Renal cortex interstitium (tissue), 11 donors: Measurements from ENCODE around the gene ANKH. TPM values are rescaled to one million over a fixed set of nuclear protein-coding genes. Genes with fewer than 3 reads are reported as not detected.

Source experiments
- DNase-seq, 11 donors: peaks; one replicate each; pipeline ENCODE4 v3.0.0-alpha.2; 2013; ENCODE audit warnings: low read depth in 9 of 11, low spot score in 4 of 11; ENCODE audit errors: extremely low read depth in 1 of 11
- polyA plus RNA-seq, 3 donors: library from polyadenylated mRNA; unstranded; fragments of 120-200 nt; gene quantifications; one replicate each; pipeline ENCODE4 v1.2.1, GENCODE V29; 2013; ENCODE audit not compliant: insufficient read length in 3 of 3

Gene ANKH
- polyA plus RNA-seq, 3 donors, result 9.6 to 16.1 (median 11.2) TPM

DNA sequence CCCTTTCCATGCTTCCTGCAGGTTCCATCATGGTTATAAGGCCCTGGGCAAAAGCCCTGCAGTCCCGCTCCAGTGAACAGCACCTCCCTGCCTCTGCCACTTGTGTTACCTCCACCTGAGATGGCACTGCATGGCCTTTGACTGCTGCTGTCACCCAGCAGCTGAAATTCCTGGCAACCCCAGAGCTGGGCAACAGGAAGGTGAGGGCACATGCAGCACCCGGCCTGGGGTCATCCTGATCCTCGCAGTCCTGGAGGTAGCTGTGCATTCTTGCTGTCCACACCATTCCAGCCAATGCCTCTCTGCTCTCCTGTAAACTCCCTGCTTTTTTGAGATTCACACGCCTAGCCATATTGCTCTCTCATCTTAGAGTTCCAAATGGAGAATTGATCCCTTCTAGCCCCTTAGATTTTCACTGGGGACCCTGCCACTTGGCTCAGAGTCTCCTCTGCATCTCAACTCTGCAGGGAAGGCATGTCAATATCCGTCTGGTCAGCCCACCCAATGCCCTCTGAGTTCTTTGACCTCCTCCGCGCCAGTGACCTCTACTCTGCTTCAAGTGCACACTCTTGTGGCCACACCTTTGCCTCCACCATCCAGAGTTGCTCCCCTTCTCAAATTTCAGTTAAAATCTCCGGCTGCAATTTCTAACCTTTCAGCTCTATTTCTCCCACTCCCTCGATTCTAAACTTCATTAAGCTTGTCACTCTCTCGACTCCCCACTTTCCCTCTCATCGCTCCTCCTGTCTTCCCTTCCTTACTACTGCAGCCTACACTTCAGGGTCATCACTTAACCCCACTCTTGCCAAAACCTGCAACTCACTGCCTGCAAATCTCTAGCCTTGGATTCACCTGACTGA is 93.4 kb downstream of the ANKH start:
- no peak for DNase-seq

DNA sequence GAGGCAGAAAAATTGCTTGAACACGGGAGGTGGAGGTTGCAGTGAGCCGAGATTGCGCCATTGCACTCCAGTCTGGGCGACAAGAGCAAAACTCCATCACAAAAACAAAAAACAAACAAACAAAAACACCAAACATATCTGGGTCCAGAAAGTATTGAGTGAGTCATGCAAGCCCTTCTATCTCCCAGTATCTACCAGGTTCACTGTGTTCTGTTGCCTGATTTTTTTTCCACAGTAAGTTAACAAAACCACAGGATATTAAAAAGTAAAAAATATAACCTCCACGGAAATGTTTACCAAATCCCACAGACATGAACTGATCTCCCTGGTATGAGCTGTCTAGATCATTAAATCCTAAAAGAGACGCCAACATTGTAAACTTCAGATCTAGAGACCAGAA is 94.4 kb downstream of the ANKH start:
- DNase-seq, result no peak

DNA sequence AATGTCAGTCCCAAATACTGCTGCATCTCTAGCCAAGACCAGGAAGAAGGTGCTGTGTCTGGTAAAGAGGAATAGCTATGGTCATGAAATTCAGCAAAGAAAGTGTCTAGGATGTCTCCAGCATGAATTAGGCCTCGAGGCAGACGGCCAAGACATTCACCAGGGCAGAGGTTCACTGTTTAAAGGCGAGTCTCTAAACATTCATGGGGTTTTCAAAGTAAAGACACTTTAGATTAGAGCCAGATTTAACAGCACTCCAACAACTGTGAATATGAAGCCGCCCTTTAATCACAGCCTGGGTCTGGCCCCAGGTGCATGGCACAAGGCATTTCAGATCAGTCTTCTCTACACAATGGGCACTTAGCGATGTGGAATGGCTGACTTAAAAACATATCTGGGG is 95.0 kb downstream of the ANKH start:
- DNase-seq, result no peak

DNA sequence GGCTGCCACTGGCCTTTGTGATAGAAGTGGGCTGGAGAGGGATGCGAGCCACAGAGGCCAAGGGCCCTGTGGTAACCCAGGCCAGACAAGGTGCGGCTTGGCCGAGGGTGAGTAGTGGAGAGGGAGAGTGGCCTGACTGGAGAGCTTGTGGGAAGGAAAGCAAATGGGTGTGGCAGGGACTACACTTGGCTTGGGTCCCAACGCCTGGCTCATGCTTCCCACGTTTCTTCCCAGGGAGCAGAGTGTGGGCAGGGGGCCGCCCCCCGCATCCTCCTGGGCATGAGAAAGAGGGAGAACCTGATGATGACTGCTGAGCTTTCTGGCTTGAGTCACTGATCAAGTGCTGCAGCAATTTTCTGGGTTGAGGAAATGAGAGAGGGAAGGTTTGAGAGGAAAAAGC is 95.7 kb downstream of the ANKH start:
- DNase-seq, result no peak

DNA sequence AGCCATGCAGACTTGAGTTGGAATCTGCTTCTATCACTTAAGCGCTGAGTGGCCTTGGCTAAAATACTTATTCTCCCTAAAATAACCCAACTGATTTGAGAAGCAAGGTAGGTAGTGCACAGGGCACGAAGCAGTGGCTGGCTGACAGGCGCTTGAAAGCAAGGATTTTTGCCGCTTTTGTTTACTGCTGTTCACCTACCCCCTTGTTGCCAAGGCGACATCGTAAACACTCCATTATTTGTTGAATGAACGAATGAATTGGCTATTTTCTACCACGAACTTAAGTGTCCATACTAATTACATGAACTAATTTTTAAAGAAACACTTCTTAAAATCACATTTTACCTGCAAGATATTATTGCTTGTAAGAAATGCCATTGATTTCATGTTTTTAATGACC is 98.0 kb downstream of the ANKH start:
- DNase-seq, result no peak

DNA sequence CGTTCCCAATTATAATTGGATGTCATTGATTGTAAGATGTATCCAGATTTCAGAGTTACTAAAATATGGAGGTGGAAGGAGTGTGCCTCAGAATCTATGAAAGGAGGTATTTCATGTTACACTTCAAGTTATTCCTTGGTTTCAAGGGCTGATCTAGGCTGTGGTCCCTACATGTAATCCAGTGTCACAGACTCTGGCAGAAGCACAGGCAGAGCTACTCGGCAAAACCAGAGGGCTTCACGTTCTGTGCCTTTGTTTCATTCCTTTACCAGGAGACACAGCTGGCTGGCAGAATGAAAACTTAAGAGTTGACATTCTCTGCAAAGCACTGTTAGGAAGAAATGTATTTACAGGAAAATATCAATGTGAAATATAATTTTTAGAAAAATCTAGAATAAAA is 99.6 kb downstream of the ANKH start:
- DNase-seq, result no peak

DNA sequence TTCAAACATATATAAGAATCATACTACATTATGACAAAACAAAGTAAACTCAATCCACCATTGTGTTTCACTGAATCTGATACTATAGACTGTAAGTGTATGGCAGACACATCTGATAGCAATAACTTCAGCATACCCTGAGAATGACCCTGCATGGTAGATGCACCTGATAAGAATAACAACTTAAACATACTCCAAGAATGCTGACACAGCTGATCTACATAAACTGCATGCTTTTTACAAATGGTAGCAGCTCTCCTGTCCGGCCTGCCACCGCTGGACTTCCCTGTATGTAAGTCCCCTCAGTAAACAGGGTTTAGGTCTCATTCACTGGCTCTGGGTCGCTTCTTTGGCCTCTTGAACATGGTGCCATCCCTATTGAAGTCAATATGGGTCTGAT is 100.4 kb downstream of the ANKH start:
- no peak for DNase-seq

DNA sequence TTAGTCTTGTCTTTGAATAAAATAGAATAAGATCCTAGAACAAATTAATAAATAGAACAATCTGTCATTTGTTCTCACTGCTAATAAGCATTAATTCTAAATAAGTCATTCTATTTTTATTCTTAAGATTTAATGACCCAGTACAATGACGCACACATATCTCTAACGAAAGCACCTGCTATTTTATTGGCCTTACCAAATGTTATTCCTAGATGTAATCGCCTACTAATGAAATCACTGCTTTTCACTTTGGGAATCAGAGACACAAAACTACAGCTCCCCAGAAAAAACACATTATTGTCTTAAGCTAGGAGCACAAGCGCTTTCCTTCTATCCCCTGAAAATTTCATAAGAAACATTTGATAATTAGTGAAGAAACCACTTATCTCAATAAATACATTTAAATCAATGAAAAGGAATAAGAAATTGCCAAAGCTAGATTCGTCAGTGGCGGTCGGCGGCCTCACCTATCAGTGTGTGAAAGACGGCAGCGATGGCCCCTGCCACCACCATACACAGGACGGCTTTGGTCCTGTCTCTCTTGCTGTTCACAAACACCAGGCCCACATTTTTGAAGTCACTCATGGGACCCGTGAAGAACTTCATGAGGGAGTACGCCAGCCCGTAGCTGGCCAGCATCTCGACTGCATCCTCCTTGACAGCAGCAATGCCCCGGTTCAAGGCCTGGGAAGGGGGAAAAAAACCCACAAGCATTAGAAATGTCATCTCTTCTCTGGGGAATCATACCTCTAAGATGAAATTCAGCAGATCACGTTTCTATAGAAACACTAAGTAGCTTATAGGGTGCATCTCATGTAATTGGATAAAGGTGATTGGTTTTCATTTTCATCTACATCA is 102.8 kb downstream of the ANKH start:
- DNase-seq, result no peak

DNA sequence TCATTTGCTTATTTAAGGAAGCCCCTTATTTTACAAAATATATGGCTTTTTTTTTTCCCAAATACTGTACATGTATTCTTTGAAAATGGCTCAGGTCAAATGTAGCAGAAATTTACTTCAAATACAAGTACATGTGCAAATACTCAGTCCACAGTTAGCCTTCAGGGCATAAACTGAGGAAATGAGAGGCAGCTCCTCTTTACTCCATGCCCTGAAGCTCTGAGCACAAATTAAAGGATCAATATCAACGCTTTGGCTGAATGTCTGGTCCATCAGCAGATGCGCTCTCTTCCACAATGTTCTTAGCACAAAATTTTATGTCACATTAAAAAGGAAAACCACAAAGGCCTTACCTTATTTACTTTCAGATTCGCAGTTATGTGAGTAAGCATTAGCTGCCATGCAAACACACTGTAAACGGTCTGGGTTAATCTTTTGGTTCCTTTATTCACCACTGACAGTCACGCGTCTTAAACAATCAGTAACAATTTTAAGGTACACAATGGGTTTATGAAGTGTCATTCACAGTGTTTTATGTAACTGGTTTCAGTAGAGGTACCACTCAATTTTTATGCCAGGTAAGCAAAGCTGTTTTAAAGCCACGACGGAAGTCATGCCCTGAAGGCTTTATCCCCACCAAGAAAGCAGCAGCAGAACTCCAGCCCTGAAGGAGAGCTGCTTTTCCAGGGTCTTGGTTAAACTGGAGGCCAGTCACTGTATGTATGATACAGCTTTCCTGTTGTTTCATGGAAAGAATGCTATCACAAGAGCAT is 103.7 kb downstream of the ANKH start:
- no peak for DNase-seq

DNA sequence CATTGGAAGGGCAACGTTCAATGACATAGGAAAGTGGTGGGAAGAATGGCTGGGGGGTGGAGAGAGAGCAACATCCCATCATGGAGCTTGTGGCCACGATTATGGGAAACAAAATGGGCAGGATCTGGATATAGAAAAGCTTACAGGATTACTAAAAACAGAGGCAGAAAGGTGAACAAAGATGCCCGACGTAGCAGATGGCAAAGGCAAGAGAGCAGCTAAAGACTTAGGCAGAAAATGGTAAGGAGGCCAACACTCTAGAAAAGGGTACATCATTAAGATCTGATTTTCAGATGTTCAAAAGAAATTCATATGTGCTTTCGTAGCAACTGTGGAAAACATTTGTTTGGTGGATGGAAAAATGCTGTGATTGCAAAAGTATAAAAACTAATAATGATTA is 104.5 kb downstream of the ANKH start:
- no peak for DNase-seq

DNA sequence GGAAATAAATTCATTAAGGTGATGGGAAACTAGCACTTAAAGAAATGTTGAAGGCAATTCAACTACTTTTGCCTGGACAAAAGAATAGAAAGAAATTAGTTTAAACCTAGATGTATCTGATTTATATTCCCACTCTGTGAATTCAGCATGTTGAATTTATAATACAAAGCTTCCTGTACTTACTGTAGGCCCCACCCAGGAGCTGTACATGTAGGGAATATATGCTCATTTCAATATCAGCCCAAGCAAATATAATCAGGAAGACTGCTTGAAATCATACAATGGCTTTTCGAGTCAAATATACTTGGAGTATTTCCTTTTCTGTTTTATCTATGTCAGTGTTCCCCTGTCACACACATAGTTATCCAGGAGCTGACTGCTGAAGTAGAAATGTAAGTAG is 105.0 kb downstream of the ANKH start:
- no peak for DNase-seq

DNA sequence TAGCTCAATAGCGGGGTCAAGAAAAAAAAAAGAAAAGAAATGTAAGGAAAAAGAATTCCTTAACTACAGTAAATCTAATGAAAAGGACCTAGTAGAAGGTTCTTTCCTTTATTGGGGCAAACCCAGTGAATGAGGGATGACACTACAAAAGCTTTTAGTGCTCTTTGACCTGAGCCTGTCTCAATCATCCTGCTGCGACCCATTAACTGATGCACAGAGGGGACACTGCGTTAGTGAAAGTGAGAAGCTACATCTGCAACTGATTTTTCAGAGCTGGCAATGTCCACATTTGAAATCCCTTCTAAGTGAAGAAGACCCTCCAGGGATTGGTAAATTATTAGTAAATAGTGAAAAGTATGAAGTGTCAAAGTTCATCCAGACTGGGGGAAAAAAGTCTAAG is 106.0 kb downstream of the ANKH start:
- DNase-seq, result no peak

DNA sequence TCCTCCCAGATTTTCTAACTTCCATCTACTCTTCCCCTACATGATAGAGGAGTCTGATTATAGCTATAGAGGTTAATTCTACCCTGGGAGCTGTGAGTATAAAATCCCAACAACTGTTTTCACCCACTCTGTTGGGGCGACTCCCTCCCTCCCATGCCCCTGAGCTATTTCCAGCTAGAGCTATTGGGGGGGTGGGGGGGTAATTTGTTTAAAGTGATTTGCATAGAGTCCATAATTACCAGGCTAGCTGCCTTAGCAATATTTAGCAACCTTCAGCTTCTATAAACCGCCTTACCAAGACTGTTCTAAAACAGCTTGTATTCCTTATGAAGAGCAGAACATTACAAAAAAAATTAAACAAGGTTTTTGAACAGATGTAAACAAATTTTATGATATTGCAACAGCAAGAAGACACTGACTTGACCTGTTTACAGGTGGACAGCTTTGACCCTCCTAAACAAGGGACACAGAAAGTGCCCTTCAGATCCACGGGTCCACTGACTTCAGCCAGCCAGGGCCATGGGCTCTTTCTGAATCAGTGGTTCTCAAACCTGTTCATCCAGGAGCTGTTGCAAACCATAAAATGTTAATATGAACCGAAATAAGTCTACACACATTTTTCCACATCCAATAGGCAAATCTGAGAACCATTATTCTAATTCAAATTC is 108.9 kb downstream of the ANKH start:
- no peak for DNase-seq

DNA sequence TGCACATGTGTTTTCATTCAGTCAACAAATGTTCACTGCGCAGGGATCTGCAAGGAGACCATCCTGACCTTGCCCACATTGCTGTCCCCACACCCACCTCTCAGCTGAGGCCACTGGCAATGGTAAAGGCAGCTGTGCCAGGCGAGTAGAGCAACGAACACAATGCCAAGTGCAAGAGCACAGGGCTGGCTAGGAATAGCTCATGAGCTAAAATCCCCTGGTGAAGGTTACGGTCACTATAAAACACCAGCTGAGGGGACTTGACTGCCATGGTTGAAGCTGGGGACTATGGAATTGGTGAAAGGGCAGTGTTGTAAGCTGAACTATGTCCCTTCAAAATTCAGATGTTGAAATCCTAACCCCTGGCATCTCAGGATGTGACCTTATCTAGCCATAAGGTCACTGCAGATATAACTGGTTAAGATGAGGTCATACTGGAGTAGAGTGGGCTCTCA is 111.0 kb downstream of the ANKH start:
- DNase-seq, result no peak

DNA sequence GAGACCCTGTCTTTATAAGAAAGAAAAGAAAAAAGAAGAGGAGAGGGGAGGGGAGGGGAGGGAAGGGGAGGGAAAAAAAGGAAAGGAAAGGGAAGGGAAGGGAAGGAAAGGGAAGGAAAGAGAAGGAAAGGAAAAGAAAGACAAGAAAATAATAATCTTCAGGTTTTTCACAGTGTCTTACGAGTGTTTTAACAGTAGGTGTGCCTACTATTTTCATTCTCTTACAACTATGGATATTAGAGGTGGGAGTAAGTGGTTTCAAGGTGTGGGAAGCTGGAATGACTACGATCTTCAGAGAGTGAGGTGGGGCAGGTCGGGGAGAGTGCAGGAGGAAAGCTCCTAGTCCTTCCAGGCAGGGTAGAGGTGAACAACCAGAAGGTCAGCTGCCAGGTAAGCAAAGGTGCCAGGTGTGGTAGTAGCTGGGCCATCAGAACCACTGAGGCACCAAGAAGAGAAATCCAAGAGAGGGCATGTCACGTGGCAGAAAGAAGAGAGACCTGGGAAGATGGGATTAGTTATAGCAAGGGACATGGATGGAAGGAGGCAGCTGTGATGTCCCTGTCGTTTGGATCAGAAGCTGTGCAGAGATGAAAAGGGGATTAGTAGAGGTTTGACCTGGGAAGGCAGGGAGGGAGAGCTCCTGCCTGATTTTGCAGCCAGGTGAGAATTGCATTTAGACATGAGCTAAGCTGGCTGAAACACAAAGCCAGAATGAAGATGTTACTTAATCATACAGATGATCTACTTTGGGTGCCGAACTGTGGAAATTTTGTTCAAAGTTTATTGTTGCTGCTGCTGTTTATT is 111.6 kb downstream of the ANKH start:
- DNase-seq, result no peak

DNA sequence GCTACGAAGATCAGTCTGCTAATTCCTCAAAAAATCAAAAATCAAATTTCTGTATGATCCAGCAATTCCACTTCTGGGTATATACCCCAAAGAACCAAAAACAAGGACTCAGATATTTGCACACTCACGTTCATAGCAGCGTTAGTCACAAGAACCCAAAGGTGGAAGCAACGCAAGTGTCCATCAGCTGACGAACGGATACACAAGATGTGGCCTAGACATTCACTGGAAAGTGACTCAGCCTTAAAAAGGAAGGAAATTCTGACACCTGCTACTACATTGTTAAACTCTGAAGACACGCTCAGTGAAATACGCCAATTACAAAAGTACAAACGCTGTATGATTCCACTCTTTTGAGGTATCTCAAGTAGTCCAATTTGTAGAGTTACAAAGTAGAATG is 113.7 kb downstream of the ANKH start:
- DNase-seq, result no peak

DNA sequence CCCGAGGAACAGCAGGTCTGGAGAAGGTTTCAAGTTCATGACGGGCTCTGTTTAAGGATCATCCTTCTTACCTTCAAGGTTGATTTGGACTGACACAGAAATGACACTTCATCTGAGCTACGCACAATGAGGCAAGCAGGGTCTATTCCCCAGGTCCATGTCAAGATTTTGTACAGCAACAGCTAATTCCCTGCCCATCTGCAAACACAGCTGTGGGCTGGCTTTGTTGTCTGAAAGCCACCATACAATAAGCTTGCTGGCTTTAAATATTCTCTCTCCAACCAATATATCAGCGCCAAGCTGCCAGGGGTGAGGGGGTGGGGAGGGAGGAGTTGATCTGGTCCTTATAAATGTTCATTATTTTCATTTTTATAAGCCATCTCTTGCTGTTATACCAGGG is 115.1 kb downstream of the ANKH start:
- no peak for DNase-seq

DNA sequence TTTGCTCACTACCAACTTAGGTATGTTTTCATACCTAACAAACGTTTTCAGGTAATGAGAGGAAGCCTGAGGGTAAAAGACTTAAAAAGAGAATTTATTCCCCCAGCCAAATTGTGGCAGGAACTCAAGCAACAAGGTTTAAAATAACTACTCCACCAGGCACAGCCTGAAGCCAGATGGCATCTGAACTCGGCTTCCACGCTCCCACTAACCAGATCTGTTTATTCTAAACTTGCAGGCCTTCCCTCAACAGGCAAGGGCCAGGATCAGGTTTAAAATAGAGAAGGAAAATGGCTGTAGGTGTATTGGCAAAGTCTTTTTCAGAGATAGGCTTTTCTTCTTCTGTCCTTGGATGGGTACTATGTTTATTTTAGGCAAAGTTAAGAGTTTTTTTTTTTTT is 117.6 kb downstream of the ANKH start:
- DNase-seq, result no peak
